HL-60 (cell line): ENCODE data around the gene FHIT.

Experiments
- DNase-seq, 2 experiments: peaks; one replicate each; pipeline ENCODE4 v3.0.0-alpha.2; 2010 to 2020; ENCODE audit warnings: low read depth in 1 of 2, low spot score in 1 of 2
- H3K27ac ChIP-seq: fragments of 250-450 bp; sonication (Bioruptor Pico); replicated peaks from 2 replicates; pipeline ENCODE4 v1.5.1; 2020; ENCODE audit warnings: mild to moderate bottlenecking, moderate library complexity
- H3K27me3 ChIP-seq: fragments of 250-450 bp; sonication (Bioruptor Pico); 2 replicates; pipeline ENCODE4 v1.5.1; 2021; ENCODE audit warnings: mild to moderate bottlenecking, moderate library complexity; ENCODE audit not compliant: insufficient read depth, poor library complexity, severe bottlenecking
- H3K4me3 ChIP-seq: replicated peaks from 2 replicates; pipeline ENCODE4 v1.5.1; 2011; ENCODE audit warnings: mild to moderate bottlenecking, control low read depth, low read length; ENCODE audit not compliant: insufficient read depth
- CTCF ChIP-seq: IDR thresholded peaks from one replicate; pipeline ENCODE4 v1.5.1; 2011; ENCODE audit warnings: low read length, control low read depth, inconsistent platforms; ENCODE audit not compliant: insufficient read depth
- GABPA ChIP-seq: IDR thresholded peaks from 2 replicates; pipeline ENCODE4 v1.6.1; 2012; ENCODE audit warnings: low read depth
- POLR2AphosphoS5 ChIP-seq: IDR thresholded peaks from 2 replicates; pipeline ENCODE4 v1.6.1; 2012; ENCODE audit warnings: low read depth
- SPI1 ChIP-seq: IDR thresholded peaks from 2 replicates; pipeline ENCODE4 v1.6.1; 2012; ENCODE audit warnings: low read depth, mild to moderate bottlenecking, borderline replicate concordance
- TF ChIP-seq, protein P1 (sequence below): IDR thresholded peaks from 2 replicates; pipeline ENCODE4 v1.6.1; 2012; ENCODE audit warnings: low read depth; ENCODE audit not compliant: insufficient replicate concordance

Gene FHIT

GRCh38 chr3:60095930-60096329 is 1155.3 kb downstream of the FHIT start:
- no peak for DNase-seq
- no peak overlapping the region for H3K4me3 ChIP-seq
- TF ChIP-seq GABPA = no peak
- no peak for TF ChIP-seq POLR2AphosphoS5
- TF ChIP-seq CTCF = no peak
- no peak for TF ChIP-seq SPI1
- TF ChIP-seq, protein P1, sequence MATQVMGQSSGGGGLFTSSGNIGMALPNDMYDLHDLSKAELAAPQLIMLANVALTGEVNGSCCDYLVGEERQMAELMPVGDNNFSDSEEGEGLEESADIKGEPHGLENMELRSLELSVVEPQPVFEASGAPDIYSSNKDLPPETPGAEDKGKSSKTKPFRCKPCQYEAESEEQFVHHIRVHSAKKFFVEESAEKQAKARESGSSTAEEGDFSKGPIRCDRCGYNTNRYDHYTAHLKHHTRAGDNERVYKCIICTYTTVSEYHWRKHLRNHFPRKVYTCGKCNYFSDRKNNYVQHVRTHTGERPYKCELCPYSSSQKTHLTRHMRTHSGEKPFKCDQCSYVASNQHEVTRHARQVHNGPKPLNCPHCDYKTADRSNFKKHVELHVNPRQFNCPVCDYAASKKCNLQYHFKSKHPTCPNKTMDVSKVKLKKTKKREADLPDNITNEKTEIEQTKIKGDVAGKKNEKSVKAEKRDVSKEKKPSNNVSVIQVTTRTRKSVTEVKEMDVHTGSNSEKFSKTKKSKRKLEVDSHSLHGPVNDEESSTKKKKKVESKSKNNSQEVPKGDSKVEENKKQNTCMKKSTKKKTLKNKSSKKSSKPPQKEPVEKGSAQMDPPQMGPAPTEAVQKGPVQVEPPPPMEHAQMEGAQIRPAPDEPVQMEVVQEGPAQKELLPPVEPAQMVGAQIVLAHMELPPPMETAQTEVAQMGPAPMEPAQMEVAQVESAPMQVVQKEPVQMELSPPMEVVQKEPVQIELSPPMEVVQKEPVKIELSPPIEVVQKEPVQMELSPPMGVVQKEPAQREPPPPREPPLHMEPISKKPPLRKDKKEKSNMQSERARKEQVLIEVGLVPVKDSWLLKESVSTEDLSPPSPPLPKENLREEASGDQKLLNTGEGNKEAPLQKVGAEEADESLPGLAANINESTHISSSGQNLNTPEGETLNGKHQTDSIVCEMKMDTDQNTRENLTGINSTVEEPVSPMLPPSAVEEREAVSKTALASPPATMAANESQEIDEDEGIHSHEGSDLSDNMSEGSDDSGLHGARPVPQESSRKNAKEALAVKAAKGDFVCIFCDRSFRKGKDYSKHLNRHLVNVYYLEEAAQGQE = no peak
- H3K27ac ChIP-seq = no peak overlapping the region
- H3K27me3 ChIP-seq = no peaks in the 10 kb centered on the region

GRCh38 chr3:60095516-60095915 is 1155.7 kb downstream of the FHIT start:
- DNase-seq = no peak
- H3K4me3 ChIP-seq = no peak overlapping the region
- H3K27ac ChIP-seq = no peak overlapping the region
- no peaks in the 10 kb centered on the region for H3K27me3 ChIP-seq
- no peak for TF ChIP-seq GABPA
- TF ChIP-seq, protein P1 = no peak

- no peak for TF ChIP-seq GABPA
- TF ChIP-seq SPI1 = no peak
- no peak for TF ChIP-seq CTCF
- TF ChIP-seq POLR2AphosphoS5 = no peak
- TF ChIP-seq, protein P1 = no peak
- no peak for DNase-seq
- Histone ChIP-seq H3K27ac (no peak overlapping the region), H3K27me3 (no peaks in the 10 kb centered on the region), H3K4me3 (no peak overlapping the region)
Observed at GRCh38 chr3:60094392-60094947, 1156.8 kb downstream of the FHIT start.
